K562 (cell line): ENCODE data around the gene FAF2. TPM values are rescaled to one million over a fixed set of nuclear protein-coding genes. Genes with fewer than 3 reads are reported as not detected.

ENCODE experiments used
- ATAC-seq: fragments of 200-7000 bp; cut with Tn5 transposase; 3 replicates; pipeline ENCODE4 v1.9.1; 2020; ENCODE audit warnings: moderate library complexity
- BruUV-seq: library from RNA; stranded (reverse); fragments of 400-500 nt; replicated peaks from 2 replicates; lab custom pipeline; 2021; lab: Mats Ljungman, UMichigan
- CTCF ChIA-PET: fragments of 300-600 bp; formaldehyde crosslinking; extraction: SDS; loops from one replicate; lab custom pipeline; 2021; ENCODE audit warnings: low intra/inter-chr PET ratio; lab: Yijun Ruan, JAX
- POLR2A ChIA-PET: fragments of 300-600, 350-650 bp; sonication (Branson Sonifier 250); formaldehyde crosslinking; extraction: SDS; loops from one replicate; lab custom pipeline; 2021; ENCODE audit warnings: antibody characterized with exemption, inconsistent platforms; lab: Yijun Ruan, JAX
- DNase-seq, 4 experiments: peaks; one replicate each; pipeline versions ENCODE4 v3.0.0 to v3.0.0-alpha.2; 2011 to 2018; ENCODE audit warnings: low spot score in 3 of 4, mixed read lengths in 3 of 4; ENCODE audit errors: extremely low read depth in 1 of 4
- FAIRE-seq: peaks from 2 replicates; lab custom pipeline; 2011; peaks lifted over from hg19 to GRCh38; lab: Jason Lieb, UNC
- H2AFZ ChIP-seq: 2 replicates; pipeline ENCODE4 v1.6.0; 2011; ENCODE audit warnings: low read depth, low read length, control low read depth, inconsistent platforms
- H3K27ac ChIP-seq: fragments of 200-600 bp; 3 replicates; pipeline ENCODE4 v1.8.0; 2011; ENCODE audit warnings: low read depth, mild to moderate bottlenecking, control low read depth, inconsistent platforms, low read length, moderate library complexity, mixed read lengths; ENCODE audit errors: extremely low read depth
- H3K27me3 ChIP-seq, 2 experiments: fragments of 300-600 bp in 1 of 2; 2 replicates in 1 of 2; 3 replicates in 1 of 2; pipeline versions ENCODE4 v1.6.0 to v1.8.0; 2011; ENCODE audit warnings: inconsistent platforms in 2 of 2, low read length in 2 of 2, mild to moderate bottlenecking in 1 of 2, mixed read lengths in 1 of 2, moderate library complexity in 1 of 2; ENCODE audit not compliant: control insufficient read depth in 2 of 2, insufficient read depth in 2 of 2
- H3K36me3 ChIP-seq: fragments of 300-600 bp; 3 replicates; pipeline ENCODE4 v1.8.0; 2011; ENCODE audit warnings: mild to moderate bottlenecking, low read length, inconsistent platforms; ENCODE audit not compliant: control insufficient read depth, insufficient read depth
- H3K4me1 ChIP-seq, 2 experiments: fragments of 200-600 bp in 1 of 2; replicated peaks in 1 of 2; 2 replicates in 1 of 2; 3 replicates in 1 of 2; pipeline versions ENCODE4 v1.5.1 to v1.8.0; 2011; ENCODE audit warnings: inconsistent platforms in 2 of 2, low read length in 2 of 2, mild to moderate bottlenecking in 1 of 2, mixed read lengths in 1 of 2, moderate library complexity in 1 of 2; ENCODE audit not compliant: control insufficient read depth in 2 of 2, insufficient read depth in 2 of 2
- H3K4me2 ChIP-seq: 2 replicates; pipeline ENCODE4 v1.6.1; 2011; ENCODE audit warnings: low read length, control low read depth, inconsistent platforms, mixed read lengths; ENCODE audit not compliant: insufficient read depth
- H3K4me3 ChIP-seq: fragments of 200-600 bp; sonication (generic), shearing (Covaris generic); 2 replicates; pipeline ENCODE4 v1.5.1; 2016; ENCODE audit warnings: control low read depth, inconsistent platforms
- H3K79me2 ChIP-seq: fragments of 200-600 bp; 3 replicates; pipeline ENCODE4 v1.8.0; 2011; ENCODE audit warnings: low read length, inconsistent platforms; ENCODE audit not compliant: control insufficient read depth, insufficient read depth
- H3K9ac ChIP-seq, 2 experiments: 2 replicates each; pipeline versions ENCODE4 v1.6.0 to v1.6.1; 2011; ENCODE audit warnings: low read depth in 2 of 2, low read length in 2 of 2, control low read depth in 1 of 2, inconsistent platforms in 1 of 2, mild to moderate bottlenecking in 1 of 2, mixed read lengths in 1 of 2; ENCODE audit not compliant: insufficient read depth in 1 of 2
- H3K9me1 ChIP-seq: one replicate; pipeline ENCODE4 v1.6.0; 2011; ENCODE audit warnings: inconsistent platforms, mild to moderate bottlenecking, low read length, moderate library complexity; ENCODE audit not compliant: control insufficient read depth, insufficient read depth
- H3K9me3 ChIP-seq: replicated peaks from 2 replicates; pipeline ENCODE4 v1.5.1; 2011; ENCODE audit warnings: low read depth, low read length, inconsistent platforms; ENCODE audit not compliant: control insufficient read depth, insufficient read depth
- H4K20me1 ChIP-seq: replicated peaks from 2 replicates; pipeline ENCODE4 v1.6.1; 2011; ENCODE audit warnings: low read length, inconsistent platforms, mixed read lengths; ENCODE audit not compliant: control insufficient read depth, insufficient read depth
- CBFA2T2 ChIP-seq: fragments of 450-650 bp; conservative IDR thresholded peaks from 2 replicates; pipeline ENCODE4 v1.6.1; 2017; ENCODE audit warnings: mild to moderate bottlenecking
- CBFA2T3 ChIP-seq: fragments of 450-650 bp; IDR thresholded peaks from 2 replicates; pipeline ENCODE4 v1.6.1; 2017
- CCNT2 ChIP-seq: IDR thresholded peaks from 2 replicates; pipeline ENCODE4 v1.6.1; 2011; ENCODE audit warnings: borderline replicate concordance, low read depth, mild to moderate bottlenecking, moderate library complexity, mixed read lengths, low read length; ENCODE audit not compliant: insufficient read length; ENCODE audit errors: extremely low read depth
- DPF2 ChIP-seq: fragments of 450-650 bp; IDR thresholded peaks from 2 replicates; pipeline ENCODE4 v1.6.1; 2016
- ELF1 ChIP-seq: fragments of 200-800 bp; sonication (Bioruptor generic); IDR thresholded peaks from 2 replicates; pipeline ENCODE4 v1.6.1; 2016; ENCODE audit warnings: missing genetic modification characterization, missing compliant biosample characterization
- JUND ChIP-seq, 2 experiments: IDR thresholded peaks; 2 replicates in 1 of 2; 3 replicates in 1 of 2; pipeline ENCODE4 v1.6.1; 2011; ENCODE audit warnings: borderline replicate concordance in 2 of 2, low read depth in 2 of 2, low read length in 2 of 2, improper control_type of control experiment in 1 of 2, missing biosample characterization in 1 of 2, missing genetic modification characterization in 1 of 2, missing genetic modification reagents in 1 of 2
- MAFF ChIP-seq: IDR thresholded peaks from 2 replicates; pipeline ENCODE4 v1.6.1; 2012; ENCODE audit warnings: low read length, improper control_type of control experiment
- MTA2 ChIP-seq: fragments of 450-650 bp; IDR thresholded peaks from 2 replicates; pipeline ENCODE4 v1.6.1; 2016; ENCODE audit warnings: low read depth
- NCOR1 ChIP-seq: fragments of 450-650 bp; IDR thresholded peaks from 2 replicates; pipeline ENCODE4 v1.6.1; 2016; ENCODE audit warnings: mild to moderate bottlenecking, moderate library complexity
- NR1H2 ChIP-seq: sonication (generic); formaldehyde crosslinking; IDR thresholded peaks from 2 replicates; pipeline ENCODE4 v1.4.0; 2020; ENCODE audit warnings: mild to moderate bottlenecking, missing genetic modification reagents
- POLR2AphosphoS2 ChIP-seq: IDR thresholded peaks from 2 replicates; pipeline ENCODE4 v1.6.1; 2012; ENCODE audit warnings: low read length, improper control_type of control experiment
- RUNX1 ChIP-seq: sonication (generic); IDR thresholded peaks from 2 replicates; pipeline ENCODE4 v1.6.1; 2016; ENCODE audit warnings: antibody characterized with exemption, low read depth
- TGIF2 ChIP-seq: sonication (generic); formaldehyde crosslinking; IDR thresholded peaks from 2 replicates; pipeline ENCODE4 v1.8.1; 2022; ENCODE audit warnings: mild to moderate bottlenecking, missing genetic modification reagents, moderate library complexity
- ZEB2 ChIP-seq: fragments of 450-650 bp; IDR thresholded peaks from 2 replicates; pipeline ENCODE4 v1.6.1; 2016
- ZNF121 ChIP-seq: sonication (generic); formaldehyde crosslinking; conservative IDR thresholded peaks from 2 replicates; pipeline ENCODE4 v1.8.0; 2022; ENCODE audit warnings: missing genetic modification reagents
- WGBS: fragments of 100-300 bp; shearing (Covaris generic); methylation state at CpG from one replicate; pipeline ENCODE4 v1.1.6; 2016; ENCODE audit warnings: low coverage, mixed read lengths; ENCODE audit not compliant: insufficient coverage; ENCODE audit errors: missing lambda C conversion rate; 5-methylcytosine and 5-hydroxymethylcytosine counted together
- in situ Hi-C: fragments of 300-500 bp; cut with MboI; formaldehyde crosslinking; loops from 4 replicates; pipeline ENCODE4 v1.15.0; 2018; ENCODE audit warnings: inconsistent platforms, mixed read lengths
- intact Hi-C: fragments of 100-400 bp; cut with micrococcal nuclease; formaldehyde crosslinking; loops from 2 replicates; pipeline ENCODE4 v1.14.2; 2022
- polyA plus RNA-seq, 8 experiments: library from polyadenylated mRNA; depleted of rRNA in 4 of 8; stranded (reverse) in 5 of 8; unstranded in 3 of 8; fragments of >200 nt; fragmentation: Nextera tagmentation in 2 of 8; fragmentation: Illumina TruSeq in 1 of 8; extraction: Ambion mirVana in 2 of 8; extraction: Trizol in 1 of 8; gene quantifications; 2 replicates each; pipeline versions ENCODE4 v1.2.1 to v1.2.3, GENCODE V29; 2011 to 2014; ENCODE audit warnings: inconsistent platforms in 1 of 8, missing spikeins in 1 of 8
- total RNA-seq, 7 experiments: library from RNA; depleted of rRNA in 6 of 7; stranded (reverse); fragments of >200 nt in 6 of 7; fragmentation: Illumina TruSeq in 2 of 7; extraction: Trizol in 2 of 7; gene quantifications; 2 replicates each; pipeline versions ENCODE4 v1.2.1 to v1.2.3, GENCODE V29; 2011 to 2021; ENCODE audit warnings: low replicate concordance in 1 of 7

Gene FAF2
- total and polyA plus RNA-seq, 9 of the 15 experiments (the other 6 are each of a cell fraction or from before 2014, with no cell fraction given), result 25.0 to 44.6 (median 36.1) TPM

DNA sequence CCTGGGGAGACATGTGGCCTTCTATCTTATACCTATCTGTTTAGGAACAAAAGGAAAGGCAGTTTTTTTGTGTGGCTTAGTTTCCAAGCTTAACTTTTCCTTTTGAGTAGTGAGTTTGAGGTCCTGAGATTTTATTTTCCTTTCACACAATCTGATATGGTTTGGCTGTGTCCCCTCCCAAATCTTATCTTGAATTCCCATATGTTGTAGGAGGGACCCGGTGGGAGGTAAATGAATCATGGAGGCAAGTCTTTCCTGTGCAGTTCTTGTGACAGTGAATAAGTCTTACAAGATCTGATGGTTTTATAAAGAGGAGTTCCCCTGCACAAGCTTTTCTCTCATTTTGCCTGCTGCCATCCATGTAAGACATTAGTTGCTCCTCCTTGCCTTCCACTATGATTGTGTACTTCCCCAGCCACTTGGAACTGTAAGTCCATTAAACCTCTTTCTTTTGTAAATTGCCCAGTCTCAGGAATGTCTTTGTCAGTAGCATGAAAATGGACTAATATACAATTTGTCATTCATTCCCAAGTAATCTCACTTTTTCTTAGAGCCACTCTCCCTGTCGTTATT is 27.1 kb upstream of the FAF2 start (continued):
- TF ChIP-seq CCNT2 (peak; percentile 24), DPF2 (peak; percentile 62), ZEB2 (peak; percentile 39; the same call in 1 of the 2 replicates), CBFA2T2 (peak; percentile 65), MTA2 (peak; percentile 26; the same call in 1 of the 2 replicates), NCOR1 (peak; percentile 21; the same call in 1 of the 2 replicates), JUND (IDR thresholded peaks at IDR 0.05; ENCODE audit: borderline replicate concordance, low read depth, low read length) (peak; percentile 41; the same call in 1 of the 2 replicates), JUND (tag; IDR thresholded peaks at IDR 0.05; ENCODE audit: borderline replicate concordance, low read depth, low read length) (no peak), CBFA2T3 (peak; percentile 83)
- TF ChIP-seq, all 486 proteins: peak for 25

DNA sequence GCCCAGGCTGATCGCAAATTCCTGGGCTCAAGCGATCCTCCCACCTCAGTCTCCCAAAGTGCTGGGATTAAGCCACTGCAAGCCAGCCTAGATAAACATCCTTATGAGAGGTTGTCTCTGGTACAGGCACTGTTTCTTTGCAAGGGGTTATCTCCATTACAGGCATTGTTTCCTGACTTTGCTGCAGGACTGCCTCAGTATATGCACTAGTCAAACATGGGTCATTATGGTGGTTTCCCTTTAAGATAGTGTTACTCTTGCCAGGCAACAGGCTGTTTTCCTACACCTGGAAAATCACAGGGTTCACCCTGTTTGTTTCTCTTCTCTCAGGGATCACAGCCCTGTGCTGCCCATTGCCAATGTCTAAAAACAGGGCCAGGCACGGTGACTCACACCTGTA is 24.0 kb upstream of the FAF2 start:
- Histone ChIP-seq H4K20me1 (no peaks in the 10 kb centered on the region), H3K36me3 (no peaks in the 10 kb centered on the region), H3K9ac (no peak overlapping the region), H3K4me3 (no peak overlapping the region), H2AFZ (no peak overlapping the region), H3K9me1 (no peaks in the 10 kb centered on the region), H3K4me1 (no peaks in the 10 kb centered on the region; a peak in 1 of 5 replicates), H3K4me2 (no peak overlapping the region), H3K79me2 (no peaks in the 10 kb centered on the region), H3K27me3 (no peaks in the 10 kb centered on the region), H3K9me3 (peaks cover 6% of the 10 kb centered on the region), H3K27ac (no peak overlapping the region)
- intact Hi-C loops (no loop called here), in situ Hi-C loops (no loop called here)
- DNase-seq (no peak), FAIRE-seq (no peak), ATAC-seq (peak; percentile 49; the same call in 2 of the 3 replicates)
- 72% methylated on average over 2 of the region's 3 CpGs for WGBS
- no TSS peak for BruUV-seq
- TF ChIP-seq NR1H2 (CRISPR knock-in tag) (no peak), TGIF2 (CRISPR knock-in tag) (no peak), ZNF121 (CRISPR knock-in tag) (peak; percentile 50; the same call in 1 of the 2 replicates), ELF1 (tag) (no peak), POLR2AphosphoS2 (no peak), MAFF (no peak), RUNX1 (no peak)
- CTCF ChIA-PET, result no interaction called here
- POLR2A ChIA-PET, result no interaction called here
